SK-N-SH treated with all-trans-retinoic acid at 6 μM for 48 hours (cell line): ENCODE measurements around the gene NBAS.

Experiments
- ISL1 ChIP-seq: fragments of 250-450 bp; sonication (Bioruptor Pico); IDR thresholded peaks from 2 replicates; pipeline ENCODE4 v2.1.2; 2022; ENCODE audit warnings: mild to moderate bottlenecking, moderate library complexity
- OSR1 ChIP-seq: fragments of 250-450 bp; sonication (Bioruptor Pico); IDR thresholded peaks from 2 replicates; pipeline ENCODE4 v1.8.0; 2022; ENCODE audit warnings: moderate library complexity, mild to moderate bottlenecking, inconsistent platforms
- RARB ChIP-seq: fragments of 250-450 bp; sonication (Bioruptor Pico); IDR thresholded peaks from 2 replicates; pipeline ENCODE4 v1.8.0; 2021; ENCODE audit warnings: mild to moderate bottlenecking, moderate library complexity
- ZNF565 ChIP-seq: fragments of 450-650 bp; formaldehyde crosslinking; conservative IDR thresholded peaks from 2 replicates; pipeline ENCODE4 v1.5.0; 2020; ENCODE audit warnings: low read depth, mild to moderate bottlenecking, moderate library complexity
- TF ChIP-seq, protein P1 (sequence below): fragments of 250-450 bp; sonication (Bioruptor Pico); IDR thresholded peaks from 2 replicates; pipeline ENCODE4 v1.8.0; 2020; ENCODE audit warnings: mild to moderate bottlenecking, moderate library complexity, borderline replicate concordance
- TF ChIP-seq, protein P2 (sequence below): fragments of 250-450 bp; sonication (Bioruptor Pico); IDR thresholded peaks from 2 replicates; pipeline ENCODE4 v1.5.1; 2020; ENCODE audit warnings: low read depth, mild to moderate bottlenecking, moderate library complexity

DNA sequence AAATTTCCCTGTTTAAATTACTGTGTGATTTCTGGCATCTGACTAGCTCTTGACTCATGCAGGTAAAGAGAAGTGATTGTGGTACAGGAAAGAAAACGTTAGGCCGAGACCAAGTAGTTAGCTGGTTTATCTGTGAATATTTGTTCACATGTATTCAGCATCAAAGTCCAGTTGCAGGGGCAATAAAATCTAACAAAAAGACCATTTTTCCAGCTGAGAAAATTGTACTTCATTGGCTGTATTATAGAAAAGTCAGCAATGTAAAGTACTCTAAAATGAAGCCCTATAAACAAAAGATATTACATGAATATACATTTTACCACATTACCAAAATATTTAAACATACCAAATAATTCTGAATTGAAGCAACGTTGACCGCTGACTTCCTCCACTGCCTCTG, 88.3 kb downstream of the NBAS start:
- TF ChIP-seq ZNF565 (no peak), RARB (CRISPR knock-in tag) (no peak), OSR1 (CRISPR knock-in tag) (no peak), ISL1 (no peak)
- TF ChIP-seq, protein P1, sequence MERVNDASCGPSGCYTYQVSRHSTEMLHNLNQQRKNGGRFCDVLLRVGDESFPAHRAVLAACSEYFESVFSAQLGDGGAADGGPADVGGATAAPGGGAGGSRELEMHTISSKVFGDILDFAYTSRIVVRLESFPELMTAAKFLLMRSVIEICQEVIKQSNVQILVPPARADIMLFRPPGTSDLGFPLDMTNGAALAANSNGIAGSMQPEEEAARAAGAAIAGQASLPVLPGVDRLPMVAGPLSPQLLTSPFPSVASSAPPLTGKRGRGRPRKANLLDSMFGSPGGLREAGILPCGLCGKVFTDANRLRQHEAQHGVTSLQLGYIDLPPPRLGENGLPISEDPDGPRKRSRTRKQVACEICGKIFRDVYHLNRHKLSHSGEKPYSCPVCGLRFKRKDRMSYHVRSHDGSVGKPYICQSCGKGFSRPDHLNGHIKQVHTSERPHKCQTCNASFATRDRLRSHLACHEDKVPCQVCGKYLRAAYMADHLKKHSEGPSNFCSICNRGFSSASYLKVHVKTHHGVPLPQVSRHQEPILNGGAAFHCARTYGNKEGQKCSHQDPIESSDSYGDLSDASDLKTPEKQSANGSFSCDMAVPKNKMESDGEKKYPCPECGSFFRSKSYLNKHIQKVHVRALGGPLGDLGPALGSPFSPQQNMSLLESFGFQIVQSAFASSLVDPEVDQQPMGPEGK (CRISPR knock-in tag), result no peak
- TF ChIP-seq, protein P2, sequence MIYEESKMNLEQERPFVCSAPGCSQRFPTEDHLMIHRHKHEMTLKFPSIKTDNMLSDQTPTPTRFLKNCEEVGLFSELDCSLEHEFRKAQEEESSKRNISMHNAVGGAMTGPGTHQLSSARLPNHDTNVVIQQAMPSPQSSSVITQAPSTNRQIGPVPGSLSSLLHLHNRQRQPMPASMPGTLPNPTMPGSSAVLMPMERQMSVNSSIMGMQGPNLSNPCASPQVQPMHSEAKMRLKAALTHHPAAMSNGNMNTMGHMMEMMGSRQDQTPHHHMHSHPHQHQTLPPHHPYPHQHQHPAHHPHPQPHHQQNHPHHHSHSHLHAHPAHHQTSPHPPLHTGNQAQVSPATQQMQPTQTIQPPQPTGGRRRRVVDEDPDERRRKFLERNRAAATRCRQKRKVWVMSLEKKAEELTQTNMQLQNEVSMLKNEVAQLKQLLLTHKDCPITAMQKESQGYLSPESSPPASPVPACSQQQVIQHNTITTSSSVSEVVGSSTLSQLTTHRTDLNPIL (CRISPR knock-in tag), result no peak
